ENCODE measurements around the gene CLIC3. TPM values are rescaled to one million over a fixed set of nuclear protein-coding genes. Genes with fewer than 3 reads are reported as not detected.

CLIC3 gene
- polyA plus RNA-seq, 2 of the 4 experiments (the other 2 are of a cell fraction), result 0.61 to 6.4 TPM

- FAIRE-seq (no peak), DNase-seq (ENCODE audit: low read depth in 1 of 2, low spot score in 1 of 2) (no peak), ATAC-seq (no peak)
- POLR2A ChIA-PET, result no interaction called here
- H3K9me3 ChIP-seq, result no peaks in the 10 kb centered on the region
- WGBS (ENCODE audit: missing lambda C conversion rate), result 78% methylated on average over 8 of the region's 9 CpGs
- no peak overlapping the region for H3K4me3 ChIP-seq
- no peaks in the 10 kb centered on the region for H3K4me1 ChIP-seq
- CTCF ChIA-PET, result interaction anchor here (1.0 kb wide), 1 partner anchor 32 kb away, joined by 3 read pairs; no protein-coding TSS in a partner anchor
- TF ChIP-seq USF2 (IDR thresholded peaks at IDR 0.05), result no peak
- TF ChIP-seq NFE2L2 (conservative IDR thresholded peaks at IDR 0.05; ENCODE audit: low read length), result no peak
- no peak for TF ChIP-seq SREBF2 (IDR thresholded peaks at IDR 0.05)
- TF ChIP-seq POLR2AphosphoS2 (conservative IDR thresholded peaks at IDR 0.05; ENCODE audit: low read length), result no peak
- no peak overlapping the region for H3K27ac ChIP-seq
- no peak overlapping the region for H3K4me2 ChIP-seq
Measured at GRCh38 chr9:136983167-136983566, 13.2 kb downstream of the CLIC3 start.

GRCh38 chr9:136982232-136983051 lies 13.9 kb downstream of the CLIC3 start, which contains the start of gene LCNL1:
TSS of gene LCNL1 (plus strand) at chr9:136982993. CDS start at chr9:136983587, 594 bp downstream.
- H3K4me1 ChIP-seq, result peaks cover 4% of the 10 kb centered on the region; the same call in 1 of the 3 replicates
- no peak within 1 kb of the TSS for H3K4me3 ChIP-seq
- H3K4me2 ChIP-seq, result no peak within 1 kb of the TSS
- H3K27ac ChIP-seq, result peak within 1 kb of the TSS in 1 of 2 experiments; percentile 40; a peak in 2 of 6 replicates
- H3K9me3 ChIP-seq, result no peaks in the 10 kb centered on the region
- ATAC-seq (no peak), DNase-seq (ENCODE audit: low read depth in 1 of 2, low spot score in 1 of 2) (no peak), FAIRE-seq (no peak)
- TF ChIP-seq SMC3 (IDR thresholded peaks at IDR 0.05) (no peak), MAFK (IDR thresholded peaks at IDR 0.05; ENCODE audit: partially characterized antibody) (no peak), FOSL2 (IDR thresholded peaks at IDR 0.05) (no peak), FOSL2 (CRISPR knock-in tag; IDR thresholded peaks at IDR 0.05) (no peak), CTCF (IDR thresholded peaks at IDR 0.05) (no peak), EP300 (IDR thresholded peaks at IDR 0.05) (no peak), NR3C1 (IDR thresholded peaks at IDR 0.05) (no peak), CBX8 (IDR thresholded peaks at IDR 0.05) (no peak), POLR2A (IDR thresholded peaks at IDR 0.05; ENCODE audit: low read length) (no peak), PBX3 (IDR thresholded peaks at IDR 0.05) (no peak), PHF8 (IDR thresholded peaks at IDR 0.05; ENCODE audit: borderline replicate concordance, low read depth) (no peak)
- TF ChIP-seq, protein P1, sequence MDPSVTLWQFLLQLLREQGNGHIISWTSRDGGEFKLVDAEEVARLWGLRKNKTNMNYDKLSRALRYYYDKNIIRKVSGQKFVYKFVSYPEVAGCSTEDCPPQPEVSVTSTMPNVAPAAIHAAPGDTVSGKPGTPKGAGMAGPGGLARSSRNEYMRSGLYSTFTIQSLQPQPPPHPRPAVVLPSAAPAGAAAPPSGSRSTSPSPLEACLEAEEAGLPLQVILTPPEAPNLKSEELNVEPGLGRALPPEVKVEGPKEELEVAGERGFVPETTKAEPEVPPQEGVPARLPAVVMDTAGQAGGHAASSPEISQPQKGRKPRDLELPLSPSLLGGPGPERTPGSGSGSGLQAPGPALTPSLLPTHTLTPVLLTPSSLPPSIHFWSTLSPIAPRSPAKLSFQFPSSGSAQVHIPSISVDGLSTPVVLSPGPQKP (IDR thresholded peaks at IDR 0.05; ENCODE audit: low read depth, low read length), result no peak
- POLR2A ChIA-PET, result interaction anchor here (2.1 kb wide), 1 partner anchor 9 kb away, joined by 7 read pairs; the partner anchor contains the start of gene PAXX
- WGBS (ENCODE audit: missing lambda C conversion rate), result 74% methylated on average over 18 of the region's 18 CpGs
- CTCF ChIA-PET, result interaction anchor here (0.7 to 1.6 kb wide), 5 partner anchors 11 to 82 kb away, joined by 3 to 9 read pairs (median 3); partner anchors contain the start of gene C8G

- no peak for DNase-seq (ENCODE audit: low read depth in 1 of 2, low spot score in 1 of 2)
- WGBS (ENCODE audit: missing lambda C conversion rate), result 84% methylated on average over 11 of the region's 17 CpGs
- ChIA-PET CTCF (interaction anchor here (0.7 to 1.7 kb wide), 6 partner anchors 10 to 83 kb away, joined by 3 to 9 read pairs (median 4); partner anchors contain the start of genes ABCA2 and C8G), POLR2A (interaction anchor here (2.1 kb wide), 1 partner anchor 10 kb away, joined by 7 read pairs; the partner anchor contains the start of gene PAXX)
- H3K9me3 ChIP-seq, result no peaks in the 10 kb centered on the region
- peaks cover 6% of the 10 kb centered on the region; the same call in 1 of the 3 replicates for H3K4me1 ChIP-seq
- no peak for ATAC-seq
- FAIRE-seq, result no peak
- H3K4me2 ChIP-seq, result no peak overlapping the region
- H3K4me3 ChIP-seq, result no peak overlapping the region
- TF ChIP-seq ZSCAN20 (CRISPR knock-in tag; IDR thresholded peaks at IDR 0.05) (no peak), TP53 (CRISPR knock-in tag; IDR thresholded peaks at IDR 0.05) (no peak), HOXB13 (CRISPR knock-in tag; IDR thresholded peaks at IDR 0.05; ENCODE audit: low read depth) (no peak), CTCF (IDR thresholded peaks at IDR 0.05) (no peak), ZC3H11A (IDR thresholded peaks at IDR 0.05) (no peak)
- peak overlapping the region in 1 of 2 experiments; percentile 40; a peak in 2 of 6 replicates for H3K27ac ChIP-seq
Measured at GRCh38 chr9:136981588-136982231, 14.7 kb downstream of the CLIC3 start.
